Smooth muscle cell (in vitro differentiated cells): ENCODE data around the gene RFC4. TPM values are rescaled to one million over a fixed set of nuclear protein-coding genes. Genes with fewer than 3 reads are reported as not detected.

Experiments used
- DNase-seq: peaks from one replicate; lab custom pipeline; 2025; ENCODE audit not compliant: unreplicated experiment; lab: John Stamatoyannopoulos, UW
- H2AFZ ChIP-seq: fragments of 200-600 bp; sonication (generic); 2 replicates; pipeline ENCODE4 v1.6.0; 2016; ENCODE audit warnings: antibody characterized with exemption, low read depth, mild to moderate bottlenecking
- H3F3A ChIP-seq: fragments of 200-600 bp; sonication (generic); 2 replicates; pipeline ENCODE4 v1.6.0; 2017; ENCODE audit warnings: antibody characterized with exemption, low read depth
- H3K27ac ChIP-seq: fragments of 200-600 bp; sonication (generic); 2 replicates; pipeline ENCODE4 v1.5.1; 2016; ENCODE audit warnings: low read depth, mild to moderate bottlenecking
- H3K27me3 ChIP-seq: fragments of 200-600 bp; sonication (generic); 2 replicates; pipeline ENCODE4 v1.6.1; 2016; ENCODE audit warnings: low read depth, mild to moderate bottlenecking
- H3K36me3 ChIP-seq: fragments of 200-600 bp; sonication (generic); 2 replicates; pipeline ENCODE4 v1.5.1; 2016; ENCODE audit warnings: low read depth
- H3K4me1 ChIP-seq: fragments of 200-600 bp; sonication (generic); 2 replicates; pipeline ENCODE4 v1.5.1; 2016; ENCODE audit warnings: low read depth
- H3K4me2 ChIP-seq: fragments of 200-600 bp; sonication (generic); 2 replicates; pipeline ENCODE4 v1.6.0; 2016; ENCODE audit warnings: mild to moderate bottlenecking
- H3K4me3 ChIP-seq: fragments of 200-600 bp; sonication (generic); 2 replicates; pipeline ENCODE4 v1.5.1; 2016; ENCODE audit warnings: mild to moderate bottlenecking
- H3K79me2 ChIP-seq: fragments of 200-600 bp; sonication (generic); 2 replicates; pipeline ENCODE4 v1.6.0; 2016; ENCODE audit warnings: low read depth, mild to moderate bottlenecking
- H3K9ac ChIP-seq: fragments of 200-600 bp; sonication (generic); 2 replicates; pipeline ENCODE4 v1.6.0; 2016; ENCODE audit warnings: low read depth
- H3K9me3 ChIP-seq: fragments of 200-600 bp; sonication (generic); replicated peaks from 2 replicates; pipeline ENCODE4 v1.5.1; 2016; ENCODE audit warnings: low read depth
- H4K20me1 ChIP-seq: fragments of 200-600 bp; sonication (generic); 2 replicates; pipeline ENCODE4 v1.6.0; 2016; ENCODE audit warnings: low read depth
- CTCF ChIP-seq: fragments of 200-600 bp; sonication (generic); IDR thresholded peaks from 2 replicates; pipeline ENCODE4 v1.5.1; 2017; ENCODE audit warnings: borderline replicate concordance, mild to moderate bottlenecking, antibody characterized with exemption; ENCODE audit not compliant: insufficient read depth, poor library complexity, severe bottlenecking
- WGBS: methylation state at CpG from one replicate; pipeline ENCODE4 v1.1.7; 2016; ENCODE audit warnings: low lambda C conversion rate; 5-methylcytosine and 5-hydroxymethylcytosine counted together
- polyA plus RNA-seq: library from polyadenylated mRNA; unstranded; fragments of >200 nt; fragmentation: Nextera tagmentation; extraction: Ambion mirVana; gene quantifications from 2 replicates; pipeline ENCODE4 v1.2.1, GENCODE V29; 2016
- total RNA-seq: library from RNA; depleted of rRNA; stranded (reverse); fragments of >200 nt; gene quantifications from 2 replicates; pipeline ENCODE4 v1.2.3, GENCODE V29; 2014

The RFC4 gene
- total and polyA plus RNA-seq, 2 experiments from 2014 or later, result 27.8 to 45.5 TPM

GRCh38 chr3:186757686-186758220 is 48.5 kb downstream of the RFC4 start:
- no peaks in the 10 kb centered on the region for H3K9me3 ChIP-seq
- H3K4me1 ChIP-seq, result peaks cover 1% of the 10 kb centered on the region
- 71% methylated on average over 8 of the region's 8 CpGs for WGBS
- DNase-seq, result no peak
- no peak overlapping the region for H3K4me2 ChIP-seq
- H3K27me3 ChIP-seq, result no peaks in the 10 kb centered on the region
- H2AFZ ChIP-seq, result no peak overlapping the region
- TF ChIP-seq CTCF, result no peak
- H3K4me3 ChIP-seq, result no peak overlapping the region
- H4K20me1 ChIP-seq, result no peaks in the 10 kb centered on the region
- H3K9ac ChIP-seq, result no peak overlapping the region
- H3K27ac ChIP-seq, result no peak overlapping the region
- H3K36me3 ChIP-seq, result no peaks in the 10 kb centered on the region
- no peaks in the 10 kb centered on the region for H3F3A ChIP-seq
- H3K79me2 ChIP-seq, result no peaks in the 10 kb centered on the region

- no peaks in the 10 kb centered on the region for H4K20me1 ChIP-seq
- no peak overlapping the region for H3K4me3 ChIP-seq
- DNase-seq, result no peak
- no peak for TF ChIP-seq CTCF
- H3K9me3 ChIP-seq, result no peaks in the 10 kb centered on the region
- H2AFZ ChIP-seq, result no peak overlapping the region
- H3K36me3 ChIP-seq, result no peaks in the 10 kb centered on the region
- H3K27ac ChIP-seq, result no peak overlapping the region
- H3K79me2 ChIP-seq, result no peaks in the 10 kb centered on the region
- H3K9ac ChIP-seq, result no peak overlapping the region
- no peaks in the 10 kb centered on the region for H3K27me3 ChIP-seq
- peaks cover 4% of the 10 kb centered on the region for H3K4me1 ChIP-seq
- no peaks in the 10 kb centered on the region for H3F3A ChIP-seq
- H3K4me2 ChIP-seq, result no peak overlapping the region
- 76% methylated on average over 8 of the region's 8 CpGs for WGBS
These were observed 49.1 kb downstream of the RFC4 start for GRCh38 chr3:186757214-186757613.

GRCh38 chr3:186754871-186755270 is 51.4 kb downstream of the RFC4 start:
- DNase-seq, result no peak
- Histone ChIP-seq H3K9me3 (no peaks in the 10 kb centered on the region), H3K4me3 (no peak overlapping the region), H3K4me2 (no peak overlapping the region), H2AFZ (no peak overlapping the region), H3K9ac (no peak overlapping the region), H4K20me1 (no peaks in the 10 kb centered on the region), H3F3A (no peaks in the 10 kb centered on the region), H3K27ac (no peak overlapping the region), H3K4me1 (peaks cover 4% of the 10 kb centered on the region), H3K27me3 (no peaks in the 10 kb centered on the region), H3K79me2 (no peaks in the 10 kb centered on the region), H3K36me3 (no peaks in the 10 kb centered on the region)
- 90% methylated on average over 5 of the region's 5 CpGs for WGBS
- no peak for TF ChIP-seq CTCF

- Histone ChIP-seq H3K9me3 (no peaks in the 10 kb centered on the region), H3K4me2 (no peak overlapping the region), H3K36me3 (no peaks in the 10 kb centered on the region), H3K4me1 (peaks cover 4% of the 10 kb centered on the region), H3K79me2 (no peaks in the 10 kb centered on the region), H2AFZ (no peak overlapping the region), H4K20me1 (no peaks in the 10 kb centered on the region), H3K27ac (peak overlapping the region; percentile 14), H3K9ac (no peak overlapping the region), H3K27me3 (no peaks in the 10 kb centered on the region), H3K4me3 (no peak overlapping the region), H3F3A (no peaks in the 10 kb centered on the region)
- TF ChIP-seq CTCF, result no peak
- DNase-seq, result no peak
- 81% methylated on average over 7 of the region's 7 CpGs for WGBS
These were observed 52.3 kb downstream of the RFC4 start for GRCh38 chr3:186754006-186754405.
